Measurements from ENCODE around the gene ENSA. TPM values are rescaled to one million over a fixed set of nuclear protein-coding genes. Genes with fewer than 3 reads are reported as not detected.
A peak's percentile ranks its signal among the peaks of the same experiment; 100 is the strongest.
"Not testable (repeated sequence)": the region's sequence is repeated elsewhere in the genome, so short reads cannot be mapped to it uniquely, and the experiment has no call there.

The ENSA gene
- polyA plus RNA-seq, 3 donors, result 224 to 247 (median 227) TPM

DNA sequence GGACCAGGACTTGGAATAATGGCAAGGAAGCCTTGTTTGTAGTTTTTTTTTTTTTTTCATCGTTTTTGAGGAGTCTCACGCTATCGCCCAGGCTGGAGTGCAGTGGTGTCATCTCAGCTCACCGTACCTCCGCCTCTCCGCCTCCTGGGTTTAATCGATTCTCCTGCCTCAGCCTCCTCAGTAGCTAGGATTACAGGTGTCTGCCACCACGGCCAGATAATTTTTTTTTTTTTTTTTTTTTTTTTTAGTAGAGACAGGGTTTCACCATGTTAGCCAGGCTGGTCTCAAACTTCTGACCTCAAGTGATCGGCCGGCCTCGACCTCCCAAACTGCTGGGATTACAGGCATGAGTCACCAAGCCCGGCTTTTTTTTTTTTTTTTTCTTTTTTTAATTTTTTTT lies 27.0 kb downstream of the ENSA start:
- not testable (repeated sequence) for DNase-seq

- no peak for DNase-seq
Observed at GRCh38 chr1:150601540-150601939, 27.9 kb downstream of the ENSA start.

DNA sequence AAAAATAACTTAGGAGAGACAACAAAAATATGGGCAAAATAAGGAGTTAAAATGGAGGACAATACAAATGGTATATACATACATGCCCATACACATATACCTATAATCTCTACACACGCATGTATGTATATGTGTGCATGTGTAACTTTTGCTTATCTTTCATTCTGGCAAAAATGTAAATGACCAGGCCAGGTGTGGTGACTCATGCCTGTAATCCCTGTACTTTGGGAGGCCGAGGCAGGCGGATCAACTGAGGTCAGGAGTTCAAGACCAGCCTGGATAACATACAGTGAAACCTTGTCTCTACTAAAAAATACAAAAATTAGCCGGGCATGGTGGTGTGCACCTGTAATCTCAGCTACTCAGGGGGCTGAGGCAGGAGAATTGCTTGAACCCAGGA lies 31.1 kb downstream of the ENSA start:
- not testable (repeated sequence) for DNase-seq

- no peak for DNase-seq
Observed at GRCh38 chr1:150596976-150597375, 32.4 kb downstream of the ENSA start.

DNA sequence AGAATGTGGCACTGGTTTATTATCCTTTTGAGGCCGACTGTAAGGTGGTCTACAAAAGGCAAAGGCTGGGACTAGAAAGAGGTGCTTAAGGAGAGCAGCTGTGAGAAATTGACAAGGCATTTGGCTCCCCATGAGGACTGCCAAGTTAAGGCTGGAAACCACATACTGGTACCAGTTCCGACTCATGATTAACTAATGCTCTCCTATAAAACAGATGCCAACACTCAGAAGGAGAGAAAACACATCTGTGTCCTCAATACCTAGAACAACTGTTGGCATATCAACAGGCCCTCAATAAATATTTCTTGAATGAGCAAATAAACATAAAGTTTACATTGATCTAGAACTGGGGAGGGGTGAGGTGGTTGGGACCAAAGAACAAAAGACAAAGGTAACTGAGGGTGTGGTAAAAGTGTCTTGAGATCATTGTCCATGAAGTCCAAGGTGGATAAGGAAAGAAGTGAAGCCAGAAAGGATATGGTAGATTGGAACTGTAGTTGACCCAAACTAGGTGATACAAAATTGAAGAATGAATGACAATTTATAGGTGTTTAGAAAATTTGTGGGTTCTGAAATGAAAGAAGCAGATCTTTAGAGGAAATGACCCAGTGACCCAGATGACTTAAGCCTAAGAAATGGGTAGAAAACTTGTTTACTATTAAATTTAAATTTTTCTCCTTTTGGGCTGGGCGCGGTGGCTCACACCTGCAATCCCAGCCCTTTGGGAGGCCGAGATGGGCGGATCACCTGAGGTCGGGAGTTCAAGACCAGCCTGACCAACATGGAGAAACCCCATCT lies 33.1 kb downstream of the ENSA start:
- DNase-seq, result no peak

DNA sequence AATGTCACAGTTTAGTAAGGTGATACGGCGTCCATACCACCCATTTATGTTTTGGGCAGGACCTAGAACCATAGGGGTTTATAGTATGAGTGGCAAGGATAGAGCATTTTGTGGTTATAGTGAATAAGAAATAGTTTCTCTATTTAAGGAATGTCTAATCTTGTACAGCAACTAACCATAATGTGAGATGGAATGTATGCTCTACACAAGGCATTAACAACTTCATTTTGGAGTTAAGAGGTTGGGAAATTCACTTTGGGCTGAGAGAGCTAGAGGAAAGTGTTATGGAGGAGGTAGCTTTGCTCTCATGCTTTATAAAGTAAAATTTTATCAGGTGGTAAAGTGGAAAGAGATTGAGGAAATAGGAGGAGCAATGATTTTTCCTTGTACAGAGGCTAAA lies 47.0 kb downstream of the ENSA start:
- no peak for DNase-seq

GRCh38 chr1:150581962-150582361 lies 47.5 kb downstream of the ENSA start:
- DNase-seq, result not testable (repeated sequence)

DNA sequence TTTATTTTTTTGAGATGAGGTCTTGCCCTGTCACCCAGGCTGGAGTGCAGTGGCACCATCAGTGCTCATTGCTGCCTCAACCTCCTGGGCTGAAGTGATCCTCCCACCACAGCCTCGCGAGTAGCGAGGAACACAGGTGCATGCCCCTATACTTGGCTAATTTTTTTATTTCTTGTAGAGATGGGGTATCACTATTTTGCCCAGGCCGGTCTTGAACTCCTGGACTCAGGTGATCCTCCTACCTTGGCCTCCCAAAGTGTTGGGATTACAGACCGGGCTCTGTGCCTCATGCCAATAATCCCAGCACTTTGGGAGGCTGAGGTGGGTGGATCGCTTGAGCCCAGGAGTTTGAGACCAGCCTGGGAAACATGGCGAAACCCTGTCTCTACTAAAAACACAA lies 48.0 kb downstream of the ENSA start:
- DNase-seq, result not testable (repeated sequence)

- DNase-seq, result not testable (repeated sequence)
Observed at GRCh38 chr1:150580966-150581365, 48.4 kb downstream of the ENSA start.

- DNase-seq, result no peak
Observed at GRCh38 chr1:150579945-150580642, 49.3 kb downstream of the ENSA start.

DNA sequence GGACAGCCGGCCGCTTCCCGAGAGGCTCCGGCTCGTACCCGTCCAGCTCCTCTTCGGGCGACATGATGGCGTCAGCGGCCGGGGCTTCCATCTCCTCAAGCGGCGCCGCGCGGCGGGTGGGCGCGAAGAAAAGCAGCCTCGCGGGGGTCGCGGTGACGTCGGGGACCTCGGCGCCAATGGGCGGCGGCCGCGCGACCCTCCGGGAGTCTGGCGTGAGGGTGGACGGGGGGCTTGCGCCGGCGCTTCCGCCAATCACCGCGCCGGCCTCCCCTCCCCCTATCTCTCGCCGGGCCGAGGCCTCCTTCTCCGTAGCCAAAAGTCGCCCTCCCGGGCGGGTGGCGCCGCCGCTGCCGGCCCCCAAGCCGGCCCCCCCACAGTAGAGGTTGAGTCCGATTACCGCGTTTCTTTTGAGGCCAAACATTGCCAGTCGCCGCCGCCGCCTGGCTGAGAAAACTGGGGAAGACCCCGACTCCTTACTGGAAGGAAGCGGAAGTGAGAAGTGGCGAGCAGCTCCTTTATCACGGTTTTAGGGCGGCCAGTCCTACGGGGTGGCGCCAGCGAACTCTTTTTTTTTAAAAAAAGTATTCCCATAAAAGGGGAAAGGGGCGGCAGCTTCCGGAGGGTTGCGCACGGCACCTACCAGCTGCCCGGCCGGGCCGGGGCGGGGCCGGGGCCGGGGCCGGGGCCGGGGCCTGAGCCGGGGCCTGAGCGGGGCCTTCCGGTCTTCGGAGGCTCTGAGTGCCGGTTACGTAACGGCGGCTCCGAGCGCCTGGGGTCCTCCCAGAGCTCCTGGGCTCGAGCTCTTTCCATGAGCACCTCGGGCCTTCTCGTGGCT lies 50.1 kb downstream of the ENSA start, which contains the start of gene MCL1:
MCL1 (minus strand) TSS at position 501 of the 835 bp plus-strand sequence; CDS start at position 421, 80 bp downstream.
- peak; percentile 96 for DNase-seq

DNA sequence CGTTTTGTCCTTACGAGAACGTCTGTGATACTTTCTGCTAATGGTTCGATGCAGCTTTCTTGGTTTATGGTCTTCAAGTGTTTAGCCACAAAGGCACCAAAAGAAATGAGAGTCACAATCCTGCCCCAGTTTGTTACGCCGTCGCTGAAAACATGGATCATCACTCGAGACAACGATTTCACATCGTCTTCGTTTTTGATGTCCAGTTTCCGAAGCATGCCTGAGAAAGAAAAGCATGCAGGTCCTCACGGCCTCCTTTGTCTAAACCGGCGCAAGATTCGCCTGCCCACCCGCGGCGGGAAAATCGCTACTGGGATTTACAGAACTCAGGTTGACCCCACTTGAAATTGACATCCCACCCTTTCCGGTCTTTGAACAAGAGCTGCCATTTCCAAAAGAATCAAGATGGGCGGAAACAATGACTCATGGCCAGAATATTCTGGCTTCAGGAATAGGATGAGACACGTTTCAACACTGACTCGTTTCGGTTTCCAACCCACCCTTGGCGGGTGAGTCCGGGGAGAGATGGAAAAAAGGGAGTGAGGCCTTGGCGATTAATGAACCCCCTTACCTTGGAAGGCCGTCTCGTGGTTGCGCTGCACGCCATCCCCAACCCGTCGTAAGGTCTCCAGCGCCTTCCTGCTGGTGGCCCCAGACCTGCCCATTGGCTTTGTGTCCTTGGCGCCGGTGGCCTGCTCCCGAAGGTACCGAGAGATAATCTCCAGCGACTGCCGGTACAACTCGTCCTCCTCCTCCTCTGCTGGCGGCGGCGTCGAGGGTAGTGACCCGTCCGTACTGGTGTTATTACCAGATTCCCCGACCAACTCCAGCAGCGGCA lies 50.9 kb downstream of the ENSA start:
- DNase-seq, result peak; percentile 67

DNA sequence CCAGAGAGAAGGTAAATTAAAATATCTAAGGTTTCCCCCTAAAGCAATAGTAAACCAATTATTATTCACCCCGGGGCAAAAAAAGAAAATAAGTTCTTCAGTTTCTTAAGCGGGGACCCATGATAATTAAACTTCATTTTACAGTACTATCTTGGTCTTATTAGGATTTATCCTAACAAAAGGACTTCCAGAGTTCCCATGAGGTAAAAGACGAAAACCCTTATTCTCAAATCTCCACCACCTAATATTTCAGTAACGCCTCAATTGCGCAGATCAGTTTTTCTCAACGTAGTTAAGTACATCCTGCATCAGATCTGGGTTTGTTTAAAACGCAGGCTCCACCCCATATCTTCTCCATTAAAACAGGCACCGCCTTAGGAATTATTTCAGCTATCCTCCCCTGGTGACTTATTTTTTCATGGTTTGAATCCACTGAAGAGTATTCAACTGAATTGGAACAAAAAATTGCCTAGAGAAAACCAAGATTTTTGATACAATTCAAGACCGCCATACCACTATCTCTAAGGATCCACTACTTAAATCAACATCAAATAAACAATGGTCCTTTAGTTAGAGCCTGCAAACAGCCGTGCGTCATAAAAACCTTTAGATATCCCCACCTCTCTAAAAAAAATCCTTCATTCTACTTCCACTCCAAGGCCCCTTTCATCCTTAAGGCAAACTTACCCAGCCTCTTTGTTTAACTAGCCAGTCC lies 51.7 kb downstream of the ENSA start:
- DNase-seq, result no peak

DNA sequence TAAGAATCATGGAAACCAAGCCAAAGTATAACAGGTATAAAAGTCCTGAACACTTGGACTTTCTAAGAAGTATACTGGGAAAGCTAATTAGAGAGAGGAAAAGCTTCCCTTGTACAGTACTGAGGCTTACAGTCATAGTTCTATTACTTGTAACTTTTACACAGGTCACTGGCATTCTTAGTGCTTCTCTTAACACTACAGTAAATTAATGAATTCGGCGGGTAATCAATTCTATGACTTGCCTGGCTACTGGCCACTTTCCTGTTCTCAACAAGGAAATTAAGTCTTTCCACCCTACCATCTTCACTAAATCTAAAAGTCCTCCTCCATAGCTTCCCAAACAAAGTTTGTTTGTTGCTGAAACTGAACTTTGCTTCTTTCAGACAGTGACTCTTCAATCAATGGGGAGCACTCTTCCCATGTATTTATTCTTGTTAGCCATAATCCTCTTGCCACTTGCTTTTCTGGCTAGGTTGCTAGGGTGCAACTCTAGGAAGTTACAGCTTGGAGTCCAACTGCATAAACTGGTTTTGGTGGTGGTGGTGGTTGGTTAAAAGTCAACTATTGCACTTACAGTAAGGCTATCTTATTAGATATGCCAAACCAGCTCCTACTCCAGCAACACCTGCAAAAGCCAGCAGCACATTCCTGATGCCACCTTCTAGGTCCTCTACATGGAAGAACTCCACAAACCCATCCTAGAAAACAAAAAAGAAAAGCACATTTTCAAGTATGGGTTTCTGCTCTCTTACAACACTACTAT lies 52.4 kb downstream of the ENSA start:
- no peak for DNase-seq

DNA sequence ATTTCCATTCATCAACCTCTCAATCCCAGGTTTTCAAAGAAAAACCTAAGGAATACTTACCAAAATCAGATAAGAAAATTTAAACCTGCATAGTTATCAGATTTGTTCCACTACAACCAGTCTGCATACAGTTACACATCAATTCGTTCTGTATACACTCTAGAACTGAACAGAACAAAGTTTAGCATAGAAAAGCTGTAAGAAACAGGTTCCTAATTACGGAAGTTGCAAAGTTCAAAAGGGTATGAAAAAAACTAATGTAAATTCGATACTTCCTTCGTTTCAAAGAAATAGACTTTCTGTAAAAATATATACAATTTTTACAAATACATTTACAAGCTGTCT lies 53.1 kb downstream of the ENSA start:
- no peak for DNase-seq

GRCh38 chr1:150575518-150576366 lies 53.7 kb downstream of the ENSA start:
- no peak for DNase-seq

- no peak for DNase-seq
Observed at GRCh38 chr1:150575072-150575489, 54.3 kb downstream of the ENSA start.

- DNase-seq, result no peak
Observed at GRCh38 chr1:150574260-150575071, 54.9 kb downstream of the ENSA start.
